Endodermal cell (in vitro differentiated cells): ENCODE data around the gene CLIP1. TPM values are rescaled to one million over a fixed set of nuclear protein-coding genes. Genes with fewer than 3 reads are reported as not detected.
"Not testable (repeated sequence)": the region's sequence is repeated elsewhere in the genome, so short reads cannot be mapped to it uniquely, and the experiment has no call there.

Experiments used
- DNase-seq: peaks from one replicate; pipeline ENCODE4 v3.0.0-alpha.2; 2017
- H3K27ac ChIP-seq: 2 replicates; pipeline ENCODE4 v1.5.1; 2013; ENCODE audit warnings: mild to moderate bottlenecking, low read depth, low read length, moderate library complexity
- H3K27me3 ChIP-seq: 2 replicates; pipeline ENCODE4 v1.6.1; 2013; ENCODE audit warnings: mild to moderate bottlenecking, low read length, moderate library complexity; ENCODE audit not compliant: insufficient read depth, control insufficient read depth, poor library complexity, severe bottlenecking
- H3K36me3 ChIP-seq: 2 replicates; pipeline ENCODE4 v1.7.0; 2013; ENCODE audit warnings: mild to moderate bottlenecking, low read length, moderate library complexity; ENCODE audit not compliant: control insufficient read depth, insufficient read depth
- H3K4me1 ChIP-seq: one replicate; pipeline ENCODE4 v1.7.0; 2013; ENCODE audit warnings: low read length; ENCODE audit not compliant: control insufficient read depth, insufficient read depth
- H3K4me3 ChIP-seq: 2 replicates; pipeline ENCODE4 v1.5.1; 2013; ENCODE audit warnings: mild to moderate bottlenecking, low read length, moderate library complexity
- H3K9ac ChIP-seq: 2 replicates; pipeline ENCODE4 v1.6.1; 2013; ENCODE audit warnings: mild to moderate bottlenecking, low read length, moderate library complexity; ENCODE audit not compliant: poor library complexity, severe bottlenecking; ENCODE audit errors: extremely low read depth
- H3K9me3 ChIP-seq: 2 replicates; pipeline ENCODE4 v1.6.1; 2013; ENCODE audit warnings: mild to moderate bottlenecking, low read length, moderate library complexity; ENCODE audit not compliant: control insufficient read depth
- H3K27ac Mint-ChIP-seq: 2 replicates; pipeline ENCODE4 v1.8.0; 2020; ENCODE audit warnings: mixed read lengths
- H3K27me3 Mint-ChIP-seq: 2 replicates; pipeline ENCODE4 v1.8.0; 2021; ENCODE audit warnings: mild to moderate bottlenecking, mixed read lengths; ENCODE audit not compliant: insufficient read depth
- H3K36me3 Mint-ChIP-seq: 2 replicates; pipeline ENCODE4 v1.8.0; 2020; ENCODE audit warnings: low read depth, mixed read lengths
- H3K4me1 Mint-ChIP-seq: 2 replicates; pipeline ENCODE4 v1.8.0; 2020; ENCODE audit warnings: mixed read lengths
- H3K4me3 Mint-ChIP-seq: 2 replicates; pipeline ENCODE4 v1.8.0; 2020; ENCODE audit warnings: mild to moderate bottlenecking, moderate library complexity, mixed read lengths
- H3K9me3 Mint-ChIP-seq: 2 replicates; pipeline ENCODE4 v1.8.0; 2020; ENCODE audit warnings: mild to moderate bottlenecking, mixed read lengths
- WGBS, 2 experiments: methylation state at CpG; one replicate each; pipeline versions ENCODE4 v1.1.5 to v1.1.7; 2013; ENCODE audit warnings: missing lambda C conversion rate in 2 of 2, mixed read lengths in 1 of 2; ENCODE audit not compliant: insufficient coverage in 1 of 2, insufficient read length in 1 of 2; 5-methylcytosine and 5-hydroxymethylcytosine counted together
- total RNA-seq, 2 donors: library from RNA; stranded (reverse); fragmentation: NEBNext Ultra II Directional in 1 of 2; extraction: Animal tissue kit (Norgen Biotek cat#: 25700) in 1 of 2; gene quantifications; 2 replicates in 1 of 2; 3 replicates in 1 of 2; pipeline ENCODE4 v1.2.1, GENCODE V29; 2021
- TF ChIP-seq, protein P1 (sequence below): fragments of 200-600 bp; sonication (generic); conservative IDR thresholded peaks from 2 replicates; pipeline ENCODE4 v1.5.0; 2021; ENCODE audit warnings: antibody characterized with exemption, mild to moderate bottlenecking

CLIP1 gene
- total RNA-seq, 2 donors from 2014 or later: 56.5 to 65.1 TPM

DNA sequence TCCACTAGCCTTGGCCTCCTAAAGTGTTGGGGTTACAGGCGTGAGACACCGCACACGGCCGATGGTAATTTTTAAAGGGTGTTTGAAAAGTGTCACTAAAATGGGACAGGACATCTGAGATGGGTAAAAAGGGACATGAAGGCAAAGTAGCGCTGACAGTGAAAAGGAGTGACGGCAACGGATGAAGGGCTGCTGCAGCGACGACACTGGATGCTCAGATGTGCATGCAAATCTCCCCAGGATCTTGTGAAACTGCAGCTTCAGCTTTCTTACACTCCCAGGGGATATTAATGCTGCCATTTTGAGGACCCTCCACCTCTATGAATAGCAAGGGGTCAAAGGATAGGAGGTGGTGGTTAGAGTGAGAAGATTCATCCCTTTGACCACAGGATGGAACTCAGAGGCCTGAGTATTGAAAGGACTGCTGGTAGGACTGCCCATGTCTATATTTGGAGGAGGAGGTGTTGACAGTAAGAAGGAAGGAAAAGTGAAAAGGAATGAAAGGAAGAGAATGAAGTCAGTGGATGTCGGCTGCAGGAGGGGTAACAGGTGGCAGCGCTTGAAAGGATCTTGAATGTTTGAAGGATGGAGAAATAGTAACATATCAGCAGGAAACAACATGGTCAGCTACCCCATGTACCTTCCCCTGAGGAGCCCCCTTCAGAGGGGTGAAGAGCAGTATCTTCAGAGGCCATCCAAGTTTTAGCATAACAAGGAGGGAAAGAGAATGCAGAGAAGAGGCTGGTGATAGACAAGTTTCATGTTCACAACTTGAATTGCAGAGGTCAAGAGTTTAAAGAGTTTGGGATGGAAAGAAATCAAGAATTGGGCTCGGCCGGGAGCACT, 37.1 kb downstream of the CLIP1 start:
- Mint-ChIP-seq H3K4me3 (no peak overlapping the region), H3K27me3 (no peaks in the 10 kb centered on the region), H3K4me1 (peaks cover 2% of the 10 kb centered on the region), H3K27ac (no peak overlapping the region), H3K9me3 (no peaks in the 10 kb centered on the region), H3K36me3 (peaks cover 18% of the 10 kb centered on the region)
- H3K4me3 ChIP-seq: no peak overlapping the region
- peaks cover 8% of the 10 kb centered on the region for H3K36me3 ChIP-seq
- H3K27me3 ChIP-seq: no peaks in the 10 kb centered on the region
- TF ChIP-seq, protein P1, sequence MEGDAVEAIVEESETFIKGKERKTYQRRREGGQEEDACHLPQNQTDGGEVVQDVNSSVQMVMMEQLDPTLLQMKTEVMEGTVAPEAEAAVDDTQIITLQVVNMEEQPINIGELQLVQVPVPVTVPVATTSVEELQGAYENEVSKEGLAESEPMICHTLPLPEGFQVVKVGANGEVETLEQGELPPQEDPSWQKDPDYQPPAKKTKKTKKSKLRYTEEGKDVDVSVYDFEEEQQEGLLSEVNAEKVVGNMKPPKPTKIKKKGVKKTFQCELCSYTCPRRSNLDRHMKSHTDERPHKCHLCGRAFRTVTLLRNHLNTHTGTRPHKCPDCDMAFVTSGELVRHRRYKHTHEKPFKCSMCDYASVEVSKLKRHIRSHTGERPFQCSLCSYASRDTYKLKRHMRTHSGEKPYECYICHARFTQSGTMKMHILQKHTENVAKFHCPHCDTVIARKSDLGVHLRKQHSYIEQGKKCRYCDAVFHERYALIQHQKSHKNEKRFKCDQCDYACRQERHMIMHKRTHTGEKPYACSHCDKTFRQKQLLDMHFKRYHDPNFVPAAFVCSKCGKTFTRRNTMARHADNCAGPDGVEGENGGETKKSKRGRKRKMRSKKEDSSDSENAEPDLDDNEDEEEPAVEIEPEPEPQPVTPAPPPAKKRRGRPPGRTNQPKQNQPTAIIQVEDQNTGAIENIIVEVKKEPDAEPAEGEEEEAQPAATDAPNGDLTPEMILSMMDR: no peak
- no peaks in the 10 kb centered on the region for H3K4me1 ChIP-seq
- no peak for DNase-seq
- no peaks in the 10 kb centered on the region for H3K9me3 ChIP-seq
- H3K9ac ChIP-seq: no peak overlapping the region
- no peak overlapping the region for H3K27ac ChIP-seq
- WGBS, 2 experiments: 84 to 92% methylated on average over 10 to 13 of the region's 13 CpGs

GRCh38 chr12:122382919-122383350, 39.5 kb downstream of the CLIP1 start:
- peaks cover 2% of the 10 kb centered on the region for H3K4me1 Mint-ChIP-seq
- Histone ChIP-seq H3K27ac (no peak overlapping the region), H3K27me3 (no peaks in the 10 kb centered on the region), H3K36me3 (peaks cover 25% of the 10 kb centered on the region), H3K9me3 (no peaks in the 10 kb centered on the region), H3K9ac (no peak overlapping the region), H3K4me1 (no peaks in the 10 kb centered on the region), H3K4me3 (no peak overlapping the region)
- peak overlapping the region; percentile 41 for H3K27ac Mint-ChIP-seq
- H3K4me3 Mint-ChIP-seq: no peak overlapping the region
- WGBS, 2 experiments: 92 to 97% methylated on average over 6 of the region's 6 CpGs
- H3K36me3 Mint-ChIP-seq: peaks cover 25% of the 10 kb centered on the region
- TF ChIP-seq, protein P1: no peak
- no peaks in the 10 kb centered on the region for H3K9me3 Mint-ChIP-seq
- no peaks in the 10 kb centered on the region for H3K27me3 Mint-ChIP-seq
- DNase-seq: no peak

DNA sequence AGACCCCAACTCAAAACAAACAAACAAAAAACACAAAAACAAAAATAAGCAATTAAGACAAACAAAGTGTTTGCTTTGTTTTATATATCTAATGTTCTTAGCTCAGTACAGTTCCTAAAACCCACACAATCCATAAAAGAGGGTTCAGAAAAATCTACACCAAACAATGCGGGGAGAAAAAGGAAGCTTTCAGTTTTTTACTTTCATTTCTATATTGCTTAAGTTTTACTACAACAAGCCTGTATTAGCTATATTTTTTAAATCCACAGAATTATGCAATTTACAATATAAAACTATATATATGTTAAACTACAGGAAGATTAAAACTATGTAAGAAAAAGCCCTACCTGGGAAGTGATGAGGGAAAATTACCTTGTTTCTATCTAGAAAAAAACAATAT, 41.4 kb downstream of the CLIP1 start:
- Histone ChIP-seq H3K36me3 (peaks cover 38% of the 10 kb centered on the region), H3K9me3 (no peaks in the 10 kb centered on the region), H3K4me3 (no peak overlapping the region), H3K9ac (no peak overlapping the region), H3K4me1 (no peaks in the 10 kb centered on the region), H3K27me3 (no peaks in the 10 kb centered on the region), H3K27ac (no peak overlapping the region)
- H3K4me1 Mint-ChIP-seq: peaks cover 2% of the 10 kb centered on the region
- TF ChIP-seq, protein P1: no peak
- H3K36me3 Mint-ChIP-seq: peaks cover 39% of the 10 kb centered on the region
- whole genome bisulfite sequencing, 2 experiments: 100% methylated on average over 1 of the region's 1 CpG; no CpG with 5 or more reads in 1 of the 2 experiments
- no peaks in the 10 kb centered on the region for H3K27me3 Mint-ChIP-seq
- no peak for DNase-seq
- H3K9me3 Mint-ChIP-seq: no peaks in the 10 kb centered on the region
- no peak overlapping the region for H3K4me3 Mint-ChIP-seq
- no peak overlapping the region for H3K27ac Mint-ChIP-seq

- H3K27me3 Mint-ChIP-seq, H3K27me3 ChIP-seq, H3K27ac ChIP-seq, H3K9me3 ChIP-seq, DNase-seq, H3K9me3 Mint-ChIP-seq, H3K4me3 ChIP-seq, H3K4me3 Mint-ChIP-seq, H3K9ac ChIP-seq, H3K4me1 ChIP-seq, H3K4me1 Mint-ChIP-seq, H3K27ac Mint-ChIP-seq: not testable (repeated sequence)
- 80 to 98% methylated on average over 1 to 4 of the region's 5 CpGs for WGBS, 2 experiments
- peaks cover 60% of the 10 kb centered on the region for H3K36me3 Mint-ChIP-seq
- H3K36me3 ChIP-seq: peaks cover 66% of the 10 kb centered on the region
Observed at GRCh38 chr12:122376751-122377150, 45.7 kb downstream of the CLIP1 start.
